Ascending aorta (tissue), 2 donors: ENCODE data around the gene TMEM253. TPM values are rescaled to one million over a fixed set of nuclear protein-coding genes. Genes with fewer than 3 reads are reported as not detected.

ENCODE experiments used
- DNase-seq, 2 donors: peaks; one replicate each; pipeline ENCODE4 v3.0.0-alpha.2; 2019; ENCODE audit warnings: low spot score in 2 of 2
- H3K27ac ChIP-seq, 2 donors: fragments of 200-600 bp; sonication (generic); one replicate each; pipeline ENCODE4 v1.5.1; 2016 to 2017; ENCODE audit warnings: mild to moderate bottlenecking in 1 of 2
- H3K27me3 ChIP-seq: fragments of 200-600 bp; sonication (generic); one replicate; pipeline ENCODE4 v1.5.1; 2017
- H3K36me3 ChIP-seq, 2 donors: fragments of 200-600 bp; sonication (generic); one replicate each; pipeline ENCODE4 v1.5.1; 2016
- H3K4me1 ChIP-seq, 2 donors: fragments of 200-600 bp; sonication (generic); one replicate each; pipeline ENCODE4 v1.5.1; 2016 to 2017; ENCODE audit warnings: mild to moderate bottlenecking in 1 of 2
- H3K4me3 ChIP-seq, 2 donors: fragments of 200-600 bp; sonication (generic); one replicate each; pipeline ENCODE4 v1.5.1; 2016 to 2017; ENCODE audit warnings: mild to moderate bottlenecking in 1 of 2
- H3K9me3 ChIP-seq, 2 donors: fragments of 200-600 bp; sonication (generic); one replicate each; pipeline ENCODE4 v1.5.1; 2016
- CTCF ChIP-seq, 3 experiments: fragments of 200-600 bp in 2 of 3; fragments of 450-650 bp in 1 of 3; sonication (generic) in 2 of 3; IDR thresholded peaks; one replicate each; pipeline ENCODE4 v1.5.1; 2016 to 2019; ENCODE audit warnings: antibody characterized with exemption in 3 of 3, mild to moderate bottlenecking in 1 of 3, moderate library complexity in 1 of 3
- intact Hi-C: fragments of 100-400 bp; cut with DNase I; formaldehyde crosslinking; loops from one replicate; pipeline ENCODE4 v1.15.1; 2023
- total RNA-seq: library from RNA; depleted of rRNA; stranded (reverse); fragments of >200 nt; gene quantifications from one replicate; pipeline ENCODE4 v1.1.0, GENCODE V29; 2016

Gene TMEM253
- total RNA-seq, 1 donor from 2014 or later, result not detected

GRCh38 chr14:21149641-21150367 is 48.9 kb downstream of the TMEM253 start:
- H3K4me1 ChIP-seq, result no peaks in the 10 kb centered on the region
- peaks cover 0 to 8% of the 10 kb centered on the region in 2 donors for H3K9me3 ChIP-seq
- H3K27me3 ChIP-seq, result no peaks in the 10 kb centered on the region
- intact Hi-C loops, result no loop called here
- H3K4me3 ChIP-seq, result no peak overlapping the region
- no peak for DNase-seq
- no peak overlapping the region for H3K27ac ChIP-seq
- no peak for TF ChIP-seq CTCF (IDR thresholded peaks at IDR 0.05)
- no peaks in the 10 kb centered on the region for H3K36me3 ChIP-seq

Other genes starting within 250 kb of the TMEM253 start
- not detected for gene RNASE3, start 209.7 kb upstream of the TMEM253 start, total RNA-seq
- not detected for gene RNASE2, start 145.6 kb upstream of the TMEM253 start, total RNA-seq
- 38.8 TPM for gene METTL17, start 111.1 kb upstream of the TMEM253 start, total RNA-seq
- not detected for gene SLC39A2, start 101.8 kb upstream of the TMEM253 start, total RNA-seq
- 216 TPM for gene NDRG2, start 76.0 kb upstream of the TMEM253 start, total RNA-seq
- gene TPPP2, start 70.8 kb upstream of the TMEM253 start, total RNA-seq, result not detected
- gene RNASE13, start 66.3 kb upstream of the TMEM253 start, total RNA-seq, result not detected
- not detected for gene RNASE7, start 58.7 kb upstream of the TMEM253 start, total RNA-seq
- gene RNASE8, start 43.2 kb upstream of the TMEM253 start, total RNA-seq, result not detected
- 64.8 TPM for gene ARHGEF40, start 30.8 kb upstream of the TMEM253 start, total RNA-seq
- 62.9 TPM for gene ZNF219, start 2.4 kb upstream of the TMEM253 start, total RNA-seq
- gene OR5AU1, start 55.0 kb downstream of the TMEM253 start, total RNA-seq, result not detected
- 303 TPM for gene HNRNPC, start 168.4 kb downstream of the TMEM253 start, total RNA-seq
- not detected for gene RPGRIP1, start 179.0 kb downstream of the TMEM253 start, total RNA-seq